H9 (cell line): Measurements from ENCODE around the gene IGFL2. TPM values are rescaled to one million over a fixed set of nuclear protein-coding genes. Genes with fewer than 3 reads are reported as not detected.
"Not testable (repeated sequence)": the region's sequence is repeated elsewhere in the genome, so short reads cannot be mapped to it uniquely, and the experiment has no call there.

Source experiments
- DNase-seq: peaks from one replicate; pipeline ENCODE4 v3.0.0-alpha.2; 2017
- H2AFZ ChIP-seq: one replicate; pipeline ENCODE4 v1.6.1; 2013; ENCODE audit warnings: mild to moderate bottlenecking, low read length, control low read depth, moderate library complexity
- H2AK5ac ChIP-seq: 2 replicates; pipeline ENCODE4 v1.6.1; 2013; ENCODE audit warnings: low read length, control low read depth, mixed read lengths; ENCODE audit not compliant: insufficient read length
- H2BK120ac ChIP-seq: one replicate; pipeline ENCODE4 v1.6.1; 2013; ENCODE audit warnings: low read depth, mild to moderate bottlenecking, low read length, control low read depth, inconsistent platforms; ENCODE audit not compliant: poor library complexity, severe bottlenecking
- H2BK12ac ChIP-seq: 2 replicates; pipeline ENCODE4 v1.6.1; 2013; ENCODE audit warnings: low read length, control low read depth, mixed read lengths, low read depth; ENCODE audit not compliant: insufficient read length
- H2BK15ac ChIP-seq: 2 replicates; pipeline ENCODE4 v1.6.1; 2013; ENCODE audit warnings: low read depth, low read length, control low read depth
- H2BK20ac ChIP-seq: one replicate; pipeline ENCODE4 v1.6.1; 2013; ENCODE audit warnings: low read depth, mild to moderate bottlenecking, low read length, control low read depth, inconsistent platforms; ENCODE audit not compliant: poor library complexity, severe bottlenecking
- H2BK5ac ChIP-seq: 2 replicates; pipeline ENCODE4 v1.6.1; 2013; ENCODE audit warnings: low read length, control low read depth, mixed read lengths; ENCODE audit not compliant: insufficient read length
- H3K14ac ChIP-seq: 2 replicates; pipeline ENCODE4 v1.6.1; 2013; ENCODE audit warnings: low read length, control low read depth; ENCODE audit not compliant: insufficient read depth
- H3K18ac ChIP-seq: 2 replicates; pipeline ENCODE4 v1.6.1; 2013; ENCODE audit warnings: low read depth, mild to moderate bottlenecking, mixed read lengths, low read length, control low read depth; ENCODE audit not compliant: insufficient read length
- H3K23ac ChIP-seq: 2 replicates; pipeline ENCODE4 v1.6.1; 2013; ENCODE audit warnings: low read length, control low read depth, mixed read lengths, low read depth; ENCODE audit not compliant: insufficient read length
- H3K23me2 ChIP-seq: 2 replicates; pipeline ENCODE4 v1.6.1; 2013; ENCODE audit warnings: low read depth, mild to moderate bottlenecking, mixed read lengths, low read length, control low read depth; ENCODE audit not compliant: insufficient read length, poor library complexity, severe bottlenecking
- H3K27ac ChIP-seq: 2 replicates; pipeline ENCODE4 v1.5.1; 2013; ENCODE audit warnings: low read length, control low read depth, mixed read lengths, low read depth; ENCODE audit not compliant: insufficient read length
- H3K27me3 ChIP-seq: 2 replicates; pipeline ENCODE4 v1.6.1; 2013; ENCODE audit warnings: low read length, control low read depth, inconsistent platforms; ENCODE audit not compliant: insufficient read depth
- H3K4ac ChIP-seq: 2 replicates; pipeline ENCODE4 v1.6.1; 2013; ENCODE audit warnings: low read depth, mild to moderate bottlenecking, control low read depth, inconsistent platforms, low read length, moderate library complexity
- H3K4me1 ChIP-seq: 2 replicates; pipeline ENCODE4 v1.6.1; 2013; ENCODE audit warnings: low read length, control low read depth, inconsistent platforms; ENCODE audit not compliant: insufficient read depth
- H3K4me2 ChIP-seq: 2 replicates; pipeline ENCODE4 v1.6.1; 2013; ENCODE audit warnings: low read length, control low read depth, mixed read lengths; ENCODE audit not compliant: insufficient read length, insufficient read depth
- H3K56ac ChIP-seq: 2 replicates; pipeline ENCODE4 v1.6.1; 2013; ENCODE audit warnings: low read depth, mild to moderate bottlenecking, mixed read lengths, low read length, control low read depth; ENCODE audit not compliant: insufficient read length
- H3K79me1 ChIP-seq: 2 replicates; pipeline ENCODE4 v1.6.1; 2013; ENCODE audit warnings: low read depth, mild to moderate bottlenecking, moderate library complexity, low read length, control low read depth, inconsistent platforms; ENCODE audit not compliant: insufficient read depth, poor library complexity, severe bottlenecking
- H3K79me2 ChIP-seq: 2 replicates; pipeline ENCODE4 v1.6.1; 2013; ENCODE audit warnings: low read length, control low read depth, inconsistent platforms; ENCODE audit not compliant: insufficient read depth
- H3K9ac ChIP-seq: 2 replicates; pipeline ENCODE4 v1.6.1; 2013; ENCODE audit warnings: low read length, control low read depth, mixed read lengths; ENCODE audit not compliant: insufficient read length; ENCODE audit errors: extremely low read depth
- H3K9me3 ChIP-seq: one replicate; pipeline ENCODE4 v1.6.1; 2013; ENCODE audit warnings: low read depth, low read length, inconsistent platforms; ENCODE audit not compliant: control insufficient read depth
- H3T11ph ChIP-seq: one replicate; pipeline ENCODE4 v1.6.1; 2013; ENCODE audit warnings: mild to moderate bottlenecking, low read length, control low read depth, inconsistent platforms
- H4K20me1 ChIP-seq: one replicate; pipeline ENCODE4 v1.6.1; 2013; ENCODE audit not compliant: control insufficient read depth, insufficient read length, insufficient read depth
- H4K5ac ChIP-seq: 2 replicates; pipeline ENCODE4 v1.6.1; 2013; ENCODE audit warnings: low read depth, mild to moderate bottlenecking, mixed read lengths, low read length, control low read depth; ENCODE audit not compliant: insufficient read length
- H4K8ac ChIP-seq: replicated peaks from 2 replicates; pipeline ENCODE4 v1.6.1; 2013; ENCODE audit warnings: low read length, control low read depth, mixed read lengths, low read depth; ENCODE audit not compliant: insufficient read length
- H4K91ac ChIP-seq: 2 replicates; pipeline ENCODE4 v1.6.1; 2013; ENCODE audit warnings: low read depth, mild to moderate bottlenecking, moderate library complexity, mixed read lengths, low read length, control low read depth; ENCODE audit not compliant: insufficient read length
- H3K27ac Mint-ChIP-seq, 3 experiments: 2 replicates in 2 of 3; 3 replicates in 1 of 3; pipeline ENCODE4 v1.8.0; 2020 to 2021; ENCODE audit warnings: mixed read lengths in 3 of 3, mild to moderate bottlenecking in 1 of 3, moderate library complexity in 1 of 3
- H3K27me3 Mint-ChIP-seq: 2 replicates; pipeline ENCODE4 v1.8.0; 2021; ENCODE audit warnings: low read depth, mild to moderate bottlenecking, moderate library complexity, mixed read lengths
- H3K36me3 Mint-ChIP-seq, 3 experiments: 2 replicates in 2 of 3; 3 replicates in 1 of 3; pipeline ENCODE4 v1.8.0; 2020 to 2021; ENCODE audit warnings: low read depth in 3 of 3, mixed read lengths in 3 of 3; ENCODE audit not compliant: insufficient read depth in 1 of 3
- H3K4me1 Mint-ChIP-seq, 2 experiments: 2 replicates each; pipeline ENCODE4 v1.8.0; 2020; ENCODE audit warnings: mixed read lengths in 2 of 2
- H3K4me3 Mint-ChIP-seq, 2 experiments: 2 replicates in 1 of 2; 3 replicates in 1 of 2; pipeline ENCODE4 v1.8.0; 2020 to 2021; ENCODE audit warnings: mild to moderate bottlenecking in 2 of 2, mixed read lengths in 2 of 2, moderate library complexity in 1 of 2
- H3K9me3 Mint-ChIP-seq, 2 experiments: 2 replicates in 1 of 2; 3 replicates in 1 of 2; pipeline ENCODE4 v1.8.0; 2020; ENCODE audit warnings: mild to moderate bottlenecking in 2 of 2, mixed read lengths in 2 of 2, moderate library complexity in 1 of 2
- CTCF ChIP-seq: fragments of 200-600 bp; sonication (generic); conservative IDR thresholded peaks from 3 replicates; pipeline ENCODE4 v1.8.0; 2021; ENCODE audit warnings: antibody characterized with exemption, mild to moderate bottlenecking
- WGBS: extraction: QIAGEN DNeasy Blood & Tissue Kit; methylation state at CpG from one replicate; pipeline ENCODE4 v1.1.7; 2013; ENCODE audit warnings: missing lambda C conversion rate, low lambda C conversion rate, mixed read lengths; ENCODE audit not compliant: insufficient read length; ENCODE audit errors: extremely low coverage; 5-methylcytosine and 5-hydroxymethylcytosine counted together
- total RNA-seq: library from RNA; stranded (reverse); gene quantifications from 2 replicates; pipeline ENCODE4 v1.2.1, GENCODE V29; 2021

IGFL2 gene
- total RNA-seq, 1 experiment from 2014 or later, result not detected

- Histone ChIP-seq H2AK5ac (no peak overlapping the region), H3K4me2 (no peak overlapping the region), H3K27ac (no peak overlapping the region), H2BK120ac (no peak overlapping the region), H2BK15ac (no peak overlapping the region), H2BK20ac (no peak overlapping the region), H3T11ph (no peak overlapping the region), H3K79me1 (no peaks in the 10 kb centered on the region), H3K9ac (no peak overlapping the region), H3K56ac (no peak overlapping the region), H3K79me2 (no peaks in the 10 kb centered on the region), H3K9me3 (no peaks in the 10 kb centered on the region), H3K23ac (no peak overlapping the region), H3K23me2 (no peaks in the 10 kb centered on the region), H2BK12ac (no peak overlapping the region), H4K20me1 (no peaks in the 10 kb centered on the region), H3K18ac (no peak overlapping the region), H3K4me1 (no peaks in the 10 kb centered on the region), H4K8ac (no peak overlapping the region), H4K5ac (no peak overlapping the region), H2AFZ (no peak overlapping the region), H3K4ac (no peak overlapping the region), H4K91ac (no peak overlapping the region), H3K27me3 (no peaks in the 10 kb centered on the region), H2BK5ac (no peak overlapping the region), H3K14ac (no peak overlapping the region)
- no peaks in the 10 kb centered on the region; a peak in 2 of 7 replicates for H3K36me3 Mint-ChIP-seq
- no peak overlapping the region for H3K4me3 Mint-ChIP-seq
- H3K27ac Mint-ChIP-seq, result no peak overlapping the region
- peaks cover 8 to 17% of the 10 kb centered on the region in 2 experiments for H3K9me3 Mint-ChIP-seq
- peaks cover 30% of the 10 kb centered on the region for H3K27me3 Mint-ChIP-seq
- WGBS, result no CpG with 5 or more reads among the region's 7 CpGs
- no peak for DNase-seq
- no peak for TF ChIP-seq CTCF
- H3K4me1 Mint-ChIP-seq, result no peaks in the 10 kb centered on the region
Measured at GRCh38 chr19:46160233-46160775, 12.3 kb downstream of the IGFL2 start.

- not testable (repeated sequence) for H3K27ac ChIP-seq, H3K36me3 Mint-ChIP-seq, H2BK12ac ChIP-seq, H3T11ph ChIP-seq, H3K27me3 ChIP-seq, H2BK120ac ChIP-seq, H2BK5ac ChIP-seq, H3K4ac ChIP-seq, H2AK5ac ChIP-seq, H2BK15ac ChIP-seq, H3K18ac ChIP-seq, DNase-seq, H3K79me2 ChIP-seq, H3K4me2 ChIP-seq, H3K23ac ChIP-seq, H3K4me3 Mint-ChIP-seq, H3K23me2 ChIP-seq, H3K9me3 ChIP-seq, H4K5ac ChIP-seq, H4K8ac ChIP-seq, H3K79me1 ChIP-seq, H2AFZ ChIP-seq, H3K14ac ChIP-seq, H2BK20ac ChIP-seq, H4K91ac ChIP-seq, H3K4me1 Mint-ChIP-seq, H3K4me1 ChIP-seq, H4K20me1 ChIP-seq, H3K56ac ChIP-seq, H3K9ac ChIP-seq, H3K27ac Mint-ChIP-seq
- no CpG with 5 or more reads among the region's 2 CpGs for WGBS
- Mint-ChIP-seq H3K9me3 (peaks cover 8 to 17% of the 10 kb centered on the region in 2 experiments), H3K27me3 (peaks cover 32% of the 10 kb centered on the region)
Measured at GRCh38 chr19:46161642-46162257, 13.7 kb downstream of the IGFL2 start.
